Keratinocyte (primary cell): ENCODE data around the gene PCDHB11.

ENCODE experiments used
- EZH2 ChIP-seq: IDR thresholded peaks from one replicate; pipeline ENCODE4 v1.6.1; 2012; ENCODE audit warnings: inconsistent platforms, mild to moderate bottlenecking, low read length, moderate library complexity
- TF ChIP-seq, protein P1 (sequence below), 3 experiments: IDR thresholded peaks in 1 of 3; conservative IDR thresholded peaks in 1 of 3; optimal IDR thresholded peaks in 1 of 3; 2 replicates in 2 of 3; 3 replicates in 1 of 3; pipeline versions ENCODE3 to v1.5.1; 2011; ENCODE audit warnings: low read length in 3 of 3, mild to moderate bottlenecking in 3 of 3, moderate library complexity in 2 of 3, control low read depth in 1 of 3, inconsistent platforms in 1 of 3; ENCODE audit not compliant: insufficient read depth in 2 of 3; ENCODE audit errors: extremely low read depth in 1 of 3

DNA sequence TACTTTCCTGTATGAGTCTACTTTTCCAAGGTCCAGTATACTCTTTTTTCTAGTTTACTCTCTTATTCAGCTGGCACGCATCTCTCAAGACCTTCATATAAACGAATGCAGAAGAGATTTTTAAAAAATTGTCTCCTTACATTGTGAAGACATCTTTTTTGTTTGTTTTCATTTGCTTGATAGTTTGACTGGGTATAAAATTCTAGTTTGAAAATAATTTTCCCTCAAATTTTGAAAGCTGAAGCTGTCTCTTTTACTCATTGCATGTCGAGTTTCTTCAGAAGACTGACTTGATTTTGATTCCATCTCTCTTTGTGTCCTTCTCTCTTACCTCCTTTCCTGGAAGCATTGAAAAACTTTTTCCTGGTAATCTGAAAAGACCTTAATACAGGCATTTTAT lies 3.1 kb upstream of the PCDHB11 start:
- TF ChIP-seq, protein P1, sequence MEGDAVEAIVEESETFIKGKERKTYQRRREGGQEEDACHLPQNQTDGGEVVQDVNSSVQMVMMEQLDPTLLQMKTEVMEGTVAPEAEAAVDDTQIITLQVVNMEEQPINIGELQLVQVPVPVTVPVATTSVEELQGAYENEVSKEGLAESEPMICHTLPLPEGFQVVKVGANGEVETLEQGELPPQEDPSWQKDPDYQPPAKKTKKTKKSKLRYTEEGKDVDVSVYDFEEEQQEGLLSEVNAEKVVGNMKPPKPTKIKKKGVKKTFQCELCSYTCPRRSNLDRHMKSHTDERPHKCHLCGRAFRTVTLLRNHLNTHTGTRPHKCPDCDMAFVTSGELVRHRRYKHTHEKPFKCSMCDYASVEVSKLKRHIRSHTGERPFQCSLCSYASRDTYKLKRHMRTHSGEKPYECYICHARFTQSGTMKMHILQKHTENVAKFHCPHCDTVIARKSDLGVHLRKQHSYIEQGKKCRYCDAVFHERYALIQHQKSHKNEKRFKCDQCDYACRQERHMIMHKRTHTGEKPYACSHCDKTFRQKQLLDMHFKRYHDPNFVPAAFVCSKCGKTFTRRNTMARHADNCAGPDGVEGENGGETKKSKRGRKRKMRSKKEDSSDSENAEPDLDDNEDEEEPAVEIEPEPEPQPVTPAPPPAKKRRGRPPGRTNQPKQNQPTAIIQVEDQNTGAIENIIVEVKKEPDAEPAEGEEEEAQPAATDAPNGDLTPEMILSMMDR (optimal IDR thresholded peaks at IDR 0.05 in 1 of 3, IDR thresholded peaks at IDR 0.05 in 1 of 3, conservative IDR thresholded peaks at IDR 0.05 in 1 of 3; ENCODE audit: extremely low read depth in 1 of 3, insufficient read depth in 2 of 3, low read length in 3 of 3), result no peak
- TF ChIP-seq EZH2, result no peak
